Lower lobe of right lung (tissue), 2 donors: ENCODE measurements around the gene FXYD3. TPM values are rescaled to one million over a fixed set of nuclear protein-coding genes. Genes with fewer than 3 reads are reported as not detected.
"Not testable (repeated sequence)": the region's sequence is repeated elsewhere in the genome, so short reads cannot be mapped to it uniquely, and the experiment has no call there.

Experiments
- ATAC-seq, 2 donors: fragments of 200-7000 bp; cut with Tn5 transposase; one replicate each; pipeline ENCODE4 v1.9.1; 2020 to 2022; ENCODE audit warnings: mild to moderate bottlenecking in 2 of 2, moderate library complexity in 2 of 2
- DNase-seq: peaks from one replicate; pipeline ENCODE4 v3.0.0-alpha.2; 2020
- H3K27ac ChIP-seq: fragments of 200-600 bp; one replicate; pipeline ENCODE4 v1.8.0; 2022
- H3K27me3 ChIP-seq: fragments of 200-600 bp; one replicate; pipeline ENCODE4 v1.8.0; 2022; ENCODE audit warnings: low read depth
- H3K36me3 ChIP-seq: fragments of 200-600 bp; one replicate; pipeline ENCODE4 v1.8.0; 2022; ENCODE audit warnings: mild to moderate bottlenecking
- H3K4me1 ChIP-seq: fragments of 200-600 bp; one replicate; pipeline ENCODE4 v1.8.0; 2022
- H3K4me3 ChIP-seq: fragments of 200-600 bp; one replicate; pipeline ENCODE4 v1.8.0; 2022; ENCODE audit warnings: mild to moderate bottlenecking
- H3K9me3 ChIP-seq: fragments of 200-600 bp; one replicate; pipeline ENCODE4 v1.8.0; 2022
- CTCF ChIP-seq: fragments of 200-600 bp; IDR thresholded peaks from one replicate; pipeline ENCODE4 v1.8.0; 2022; ENCODE audit warnings: antibody characterized with exemption, mild to moderate bottlenecking
- intact Hi-C: fragments of 100-400 bp; cut with DNase I; formaldehyde crosslinking; loops from one replicate; pipeline ENCODE4 v1.11.0; 2022
- total RNA-seq: library from RNA; stranded (reverse); fragmentation: NEBNext Ultra II Directional; extraction: Animal tissue kit (Norgen Biotek cat#: 25700); gene quantifications from one replicate; pipeline ENCODE4 v1.2.1, GENCODE V29; 2021
- donor health status: DM: no; HTN: yes; CAD: no; lungs with severe emphysema.

The FXYD3 gene
- total RNA-seq, 1 donor from 2014 or later, result 135 TPM

- H3K27ac ChIP-seq, result no peak overlapping the region
- H3K9me3 ChIP-seq, result no peaks in the 10 kb centered on the region
- no peaks in the 10 kb centered on the region for H3K27me3 ChIP-seq
- no peaks in the 10 kb centered on the region for H3K36me3 ChIP-seq
- H3K4me1 ChIP-seq, result peaks cover 18% of the 10 kb centered on the region
- DNase-seq (no peak), ATAC-seq (no peak)
- intact Hi-C loops, result no loop called here
- H3K4me3 ChIP-seq, result no peak overlapping the region
- no peak for TF ChIP-seq CTCF
These were observed 12.9 kb downstream of the FXYD3 start for GRCh38 chr19:35128398-35129057.

GRCh38 chr19:35129724-35130274 lies 14.2 kb downstream of the FXYD3 start:
- H3K9me3 ChIP-seq, ATAC-seq, H3K36me3 ChIP-seq, DNase-seq, H3K27ac ChIP-seq, intact Hi-C loops, H3K4me1 ChIP-seq, H3K4me3 ChIP-seq, H3K27me3 ChIP-seq: not testable (repeated sequence)

- Histone ChIP-seq H3K4me3 (no peak overlapping the region), H3K27ac (no peak overlapping the region), H3K27me3 (no peaks in the 10 kb centered on the region), H3K9me3 (no peaks in the 10 kb centered on the region), H3K36me3 (no peaks in the 10 kb centered on the region), H3K4me1 (peaks cover 14% of the 10 kb centered on the region)
- ATAC-seq, result no peak
- DNase-seq, result no peak
- intact Hi-C loops, result no loop called here
- TF ChIP-seq CTCF, result no peak
These were observed 15.4 kb downstream of the FXYD3 start for GRCh38 chr19:35130761-35131720.

- ATAC-seq, result no peak
- intact Hi-C loops, result no loop called here
- no peak for TF ChIP-seq CTCF
These were observed 16.6 kb downstream of the FXYD3 start for GRCh38 chr19:35132254-35132653.

GRCh38 chr19:35133826-35134225 lies 18.2 kb downstream of the FXYD3 start:
- ATAC-seq (no peak), DNase-seq (no peak)
- H3K27ac ChIP-seq, result peak overlapping the region; percentile 11
- peaks cover 15% of the 10 kb centered on the region for H3K4me1 ChIP-seq
- H3K9me3 ChIP-seq, result no peaks in the 10 kb centered on the region
- no peaks in the 10 kb centered on the region for H3K36me3 ChIP-seq
- intact Hi-C loops, result no loop called here
- no peaks in the 10 kb centered on the region for H3K27me3 ChIP-seq
- peak overlapping the region; percentile 19 for H3K4me3 ChIP-seq
- no peak for TF ChIP-seq CTCF

More at GRCh38 chr19:35132254-35132653, 16.6 kb downstream of the FXYD3 start:
- H3K27me3 ChIP-seq, result no peaks in the 10 kb centered on the region
- H3K4me3 ChIP-seq, result no peak overlapping the region
- no peaks in the 10 kb centered on the region for H3K9me3 ChIP-seq
- peaks cover 15% of the 10 kb centered on the region for H3K4me1 ChIP-seq
- DNase-seq, result no peak
- no peaks in the 10 kb centered on the region for H3K36me3 ChIP-seq
- H3K27ac ChIP-seq, result no peak overlapping the region
